HG03571 (cell line): ENCODE results near the gene PPIB.

Experiments used
- ATAC-seq: cut with Tn5 transposase; IDR thresholded peaks from one replicate; pipeline ENCODE4 v1.9.1; 2021; ENCODE audit not compliant: unreplicated experiment

The PPIB gene

GRCh38 chr15:64158363-64159134, 4.3 kb downstream of the PPIB start:
- no peak for ATAC-seq

GRCh38 chr15:64157599-64158125, 5.2 kb downstream of the PPIB start:
- ATAC-seq: no peak

- ATAC-seq: no peak
Observed at GRCh38 chr15:64156652-64157331, 6.0 kb downstream of the PPIB start.

- ATAC-seq: no peak
Observed at GRCh38 chr15:64155802-64156651, 6.8 kb downstream of the PPIB start.

GRCh38 chr15:64153480-64154367, 9.1 kb downstream of the PPIB start:
- peak; percentile 40 for ATAC-seq

GRCh38 chr15:64152507-64153387, 10.1 kb downstream of the PPIB start:
- ATAC-seq: peak; percentile 8

- ATAC-seq: peak; percentile 1
Observed at GRCh38 chr15:64151727-64152506, 10.9 kb downstream of the PPIB start, which contains the start of gene SNX22. Gene SNX22, plus strand, starts transcription at chr15:64151731. Its CDS starts 45 bp downstream, at chr15:64151776.

GRCh38 chr15:64149893-64150578, 12.8 kb downstream of the PPIB start:
- no peak for ATAC-seq

GRCh38 chr15:64149424-64149823, 13.4 kb downstream of the PPIB start:
- no peak for ATAC-seq

- ATAC-seq: no peak
Observed at GRCh38 chr15:64148581-64148980, 14.2 kb downstream of the PPIB start.

GRCh38 chr15:64148168-64148567, 14.7 kb downstream of the PPIB start:
- no peak for ATAC-seq

GRCh38 chr15:64146885-64147681, 15.7 kb downstream of the PPIB start:
- no peak for ATAC-seq

- ATAC-seq: no peak
Observed at GRCh38 chr15:64146520-64146884, 16.3 kb downstream of the PPIB start.

- no peak for ATAC-seq
Observed at GRCh38 chr15:64146041-64146440, 16.8 kb downstream of the PPIB start.

GRCh38 chr15:64144565-64145281, 18.1 kb downstream of the PPIB start:
- peak; percentile 67 for ATAC-seq

- no peak for ATAC-seq
Observed at GRCh38 chr15:64144192-64144564, 18.6 kb downstream of the PPIB start.

- ATAC-seq: no peak
Observed at GRCh38 chr15:64143276-64143675, 19.5 kb downstream of the PPIB start.
